ENCODE results near the gene AP1M1.

GRCh38 chr19:16259385-16260159 lies 61.9 kb downstream of the AP1M1 start:
- TF ChIP-seq CTCF (IDR thresholded peaks at IDR 0.05; ENCODE audit: insufficient read depth, low read length) (no peak), POLR2AphosphoS5 (IDR thresholded peaks at IDR 0.05; ENCODE audit: low read depth) (no peak), GABPA (IDR thresholded peaks at IDR 0.05; ENCODE audit: low read depth) (no peak), SPI1 (IDR thresholded peaks at IDR 0.05; ENCODE audit: borderline replicate concordance, low read depth) (no peak)
